A549 (cell line): ENCODE measurements around the gene HS6ST3. TPM values are rescaled to one million over a fixed set of nuclear protein-coding genes. Genes with fewer than 3 reads are reported as not detected.

Experiments used
- ATAC-seq, 2 experiments: fragments of 200-7000 bp in 1 of 2; fragments of >200 bp in 1 of 2; cut with Nextera tagmentation in 1 of 2; cut with Tn5 transposase in 1 of 2; 3 replicates each; pipeline versions ENCODE4 v1.8.0 to v1.9.1; 2018 to 2020; ENCODE audit warnings: mild to moderate bottlenecking in 1 of 2, moderate library complexity in 1 of 2
- CTCF ChIA-PET: fragments of 300-600 bp; sonication (Branson Sonifier 250); formaldehyde crosslinking; extraction: SDS; loops from one replicate; lab custom pipeline; 2021; ENCODE audit warnings: antibody characterized with exemption, inconsistent platforms; lab: Yijun Ruan, JAX
- POLR2A ChIA-PET: fragments of 350-600 bp; formaldehyde crosslinking; extraction: SDS; loops from one replicate; lab custom pipeline; 2021; ENCODE audit warnings: antibody characterized with exemption, inconsistent platforms; lab: Yijun Ruan, JAX
- DNase-seq, 2 experiments: peaks; one replicate each; pipeline versions ENCODE4 v3.0.0 to v3.0.0-alpha.2; 2011 to 2016; ENCODE audit warnings: low read depth in 1 of 2, low spot score in 1 of 2
- FAIRE-seq: peaks from 2 replicates; lab custom pipeline; 2011; peaks lifted over from hg19 to GRCh38; lab: Jason Lieb, UNC
- H3K27ac ChIP-seq, 2 experiments: fragments of >200 bp; sonication (Bioruptor Twin); formaldehyde crosslinking; 3 replicates each; pipeline ENCODE4 v1.5.1; 2016 to 2017
- H3K4me1 ChIP-seq: fragments of >200 bp; sonication (Bioruptor Twin); formaldehyde crosslinking; 3 replicates; pipeline ENCODE4 v1.6.1; 2016
- H3K4me2 ChIP-seq: fragments of >200 bp; sonication (Bioruptor Twin); formaldehyde crosslinking; 3 replicates; pipeline ENCODE4 v1.6.1; 2016
- H3K4me3 ChIP-seq: fragments of >200 bp; sonication (Bioruptor Twin); formaldehyde crosslinking; 3 replicates; pipeline ENCODE4 v1.5.1; 2016
- H3K9me3 ChIP-seq: fragments of >200 bp; sonication (Bioruptor Twin); formaldehyde crosslinking; 3 replicates; pipeline ENCODE4 v1.6.1; 2016
- EHF ChIP-seq: fragments of 250-450 bp; sonication (Bioruptor Pico); IDR thresholded peaks from 2 replicates; pipeline ENCODE4 v1.5.0; 2020; ENCODE audit warnings: mild to moderate bottlenecking
- ELK1 ChIP-seq: fragments of 150-350 bp; IDR thresholded peaks from 2 replicates; pipeline ENCODE4 v1.6.1; 2014; ENCODE audit warnings: low read depth, mild to moderate bottlenecking, low read length
- ESRRA ChIP-seq: fragments of 150-350 bp; IDR thresholded peaks from 2 replicates; pipeline ENCODE4 v1.6.1; 2014; ENCODE audit warnings: mild to moderate bottlenecking, low read length, borderline replicate concordance
- FOXS1 ChIP-seq: fragments of 250-450 bp; sonication (Bioruptor Pico); IDR thresholded peaks from 2 replicates; pipeline ENCODE4 v1.5.0; 2020; ENCODE audit warnings: mild to moderate bottlenecking, moderate library complexity
- HOXA7 ChIP-seq: fragments of 250-450 bp; sonication (Bioruptor Pico); IDR thresholded peaks from 2 replicates; pipeline ENCODE4 v1.5.0; 2020; ENCODE audit warnings: mild to moderate bottlenecking, moderate library complexity
- MAFK ChIP-seq: fragments of 450-650 bp; IDR thresholded peaks from 2 replicates; pipeline ENCODE4 v1.6.1; 2014; ENCODE audit not compliant: partially characterized antibody
- MAX ChIP-seq: IDR thresholded peaks from 2 replicates; pipeline ENCODE4 v1.6.1; 2012
- NR3C1 ChIP-seq: fragments of >200 bp; sonication (Bioruptor Twin); formaldehyde crosslinking; IDR thresholded peaks from 3 replicates; pipeline ENCODE4 v1.6.1; 2017
- PHF8 ChIP-seq: fragments of 200-600 bp; sonication (generic); IDR thresholded peaks from 2 replicates; pipeline ENCODE4 v1.6.1; 2016; ENCODE audit warnings: low read depth, mild to moderate bottlenecking, antibody characterized with exemption, moderate library complexity, borderline replicate concordance
- POLR2A ChIP-seq: IDR thresholded peaks from 2 replicates; pipeline ENCODE4 v1.6.1; 2012; ENCODE audit warnings: mild to moderate bottlenecking, low read length
- RNF2 ChIP-seq: fragments of 200-600 bp; sonication (generic); IDR thresholded peaks from 2 replicates; pipeline ENCODE4 v1.6.1; 2016; ENCODE audit warnings: low read depth, mild to moderate bottlenecking, antibody characterized with exemption, moderate library complexity, borderline replicate concordance
- WGBS: methylation state at CpG from one replicate; pipeline ENCODE4 v1.1.6; 2017; ENCODE audit errors: missing lambda C conversion rate; 5-methylcytosine and 5-hydroxymethylcytosine counted together
- polyA plus RNA-seq, 4 experiments: library from polyadenylated mRNA; depleted of rRNA in 3 of 4; stranded (reverse); fragments of >200 nt; fragmentation: RNase III in 1 of 4; extraction: RNeasy Plus Mini Kit Qiagen cat#74134 plus additional on column Dnase treatment in 1 of 4; gene quantifications; 2 replicates in 3 of 4; 3 replicates in 1 of 4; pipeline ENCODE4 v1.2.3, GENCODE V29; 2011 to 2017
- TF ChIP-seq, protein P1 (sequence below): fragments of >200 bp; sonication (Bioruptor Twin); formaldehyde crosslinking; IDR thresholded peaks from 3 replicates; pipeline ENCODE4 v1.5.1; 2016
- TF ChIP-seq, protein P2 (sequence below): fragments of >200 bp; sonication (Bioruptor Twin); formaldehyde crosslinking; IDR thresholded peaks from 2 replicates; pipeline ENCODE4 v1.6.1; 2016
- TF ChIP-seq, protein P3 (sequence below): IDR thresholded peaks from 2 replicates; pipeline ENCODE4 v1.6.1; 2012; ENCODE audit warnings: low read depth, borderline replicate concordance

The HS6ST3 gene
- polyA plus RNA-seq, 2 of the 4 experiments (the other 2 are of a cell fraction) = not detected

DNA sequence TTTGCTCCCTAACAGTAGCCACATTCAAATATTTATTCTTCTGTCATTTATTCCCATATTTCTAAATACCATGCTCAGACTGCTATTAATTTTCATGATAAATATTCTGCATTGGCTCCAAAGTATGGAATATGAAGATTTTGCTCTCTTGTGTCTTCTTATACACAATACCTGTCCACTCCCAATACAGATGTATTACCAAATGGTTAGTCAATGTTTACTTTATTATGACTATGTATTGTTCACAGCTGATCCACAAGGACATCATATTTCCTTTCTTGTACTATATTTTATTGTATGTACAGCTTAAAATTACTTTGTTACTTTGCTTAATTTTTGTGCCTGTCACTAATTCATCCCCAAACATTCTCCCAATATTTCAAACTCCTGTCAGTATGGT is 582.1 kb downstream of the HS6ST3 start (continued):
- TF ChIP-seq, protein P1, sequence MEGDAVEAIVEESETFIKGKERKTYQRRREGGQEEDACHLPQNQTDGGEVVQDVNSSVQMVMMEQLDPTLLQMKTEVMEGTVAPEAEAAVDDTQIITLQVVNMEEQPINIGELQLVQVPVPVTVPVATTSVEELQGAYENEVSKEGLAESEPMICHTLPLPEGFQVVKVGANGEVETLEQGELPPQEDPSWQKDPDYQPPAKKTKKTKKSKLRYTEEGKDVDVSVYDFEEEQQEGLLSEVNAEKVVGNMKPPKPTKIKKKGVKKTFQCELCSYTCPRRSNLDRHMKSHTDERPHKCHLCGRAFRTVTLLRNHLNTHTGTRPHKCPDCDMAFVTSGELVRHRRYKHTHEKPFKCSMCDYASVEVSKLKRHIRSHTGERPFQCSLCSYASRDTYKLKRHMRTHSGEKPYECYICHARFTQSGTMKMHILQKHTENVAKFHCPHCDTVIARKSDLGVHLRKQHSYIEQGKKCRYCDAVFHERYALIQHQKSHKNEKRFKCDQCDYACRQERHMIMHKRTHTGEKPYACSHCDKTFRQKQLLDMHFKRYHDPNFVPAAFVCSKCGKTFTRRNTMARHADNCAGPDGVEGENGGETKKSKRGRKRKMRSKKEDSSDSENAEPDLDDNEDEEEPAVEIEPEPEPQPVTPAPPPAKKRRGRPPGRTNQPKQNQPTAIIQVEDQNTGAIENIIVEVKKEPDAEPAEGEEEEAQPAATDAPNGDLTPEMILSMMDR = no peak
- TF ChIP-seq, all 56 proteins: peak for 0

GRCh38 chr13:96673825-96674224 is 583.9 kb downstream of the HS6ST3 start:
- TF ChIP-seq ELK1 = no peak
- TF ChIP-seq, protein P2, sequence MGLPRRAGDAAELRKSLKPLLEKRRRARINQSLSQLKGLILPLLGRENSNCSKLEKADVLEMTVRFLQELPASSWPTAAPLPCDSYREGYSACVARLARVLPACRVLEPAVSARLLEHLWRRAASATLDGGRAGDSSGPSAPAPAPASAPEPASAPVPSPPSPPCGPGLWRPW = no peak
- TF ChIP-seq FOXS1 (CRISPR knock-in tag) = no peak
- peak; percentile 35 for TF ChIP-seq MAFK
- no peak for TF ChIP-seq MAX
- no peak for TF ChIP-seq POLR2A
- TF ChIP-seq, all 56 proteins: peak for 1
- Histone ChIP-seq H3K4me2 (no peak overlapping the region), H3K4me1 (no peaks in the 10 kb centered on the region), H3K27ac (no peak overlapping the region), H3K4me3 (no peak overlapping the region), H3K9me3 (no peaks in the 10 kb centered on the region)
- ChIA-PET POLR2A (no interaction called here), CTCF (no interaction called here)
- no peak for ATAC-seq
- FAIRE-seq = no peak
- DNase-seq = no peak
- 12% methylated on average over 3 of the region's 3 CpGs for WGBS

- Histone ChIP-seq H3K9me3 (no peaks in the 10 kb centered on the region), H3K4me2 (no peak overlapping the region), H3K4me1 (no peaks in the 10 kb centered on the region), H3K4me3 (no peak overlapping the region)
- no peak for FAIRE-seq
- POLR2A ChIA-PET = no interaction called here
- TF ChIP-seq ESRRA = no peak
- TF ChIP-seq, protein P1 = no peak
- TF ChIP-seq, all 56 proteins: peak for 0
- DNase-seq (no peak), ATAC-seq (no peak)
- CTCF ChIA-PET = no interaction called here
- H3K27ac ChIP-seq = no peak overlapping the region
These were observed 587.1 kb downstream of the HS6ST3 start for GRCh38 chr13:96677029-96677428.

- WGBS = 0% methylated on average over 2 of the region's 2 CpGs
- POLR2A ChIA-PET = no interaction called here
- no peak overlapping the region for H3K4me3 ChIP-seq
- ATAC-seq (no peak), DNase-seq (no peak)
- TF ChIP-seq FOXS1 (CRISPR knock-in tag) (no peak), HOXA7 (CRISPR knock-in tag) (no peak), EHF (no peak), RNF2 (no peak), NR3C1 (no peak), PHF8 (no peak)
- TF ChIP-seq, protein P2 = no peak
- TF ChIP-seq, protein P3, sequence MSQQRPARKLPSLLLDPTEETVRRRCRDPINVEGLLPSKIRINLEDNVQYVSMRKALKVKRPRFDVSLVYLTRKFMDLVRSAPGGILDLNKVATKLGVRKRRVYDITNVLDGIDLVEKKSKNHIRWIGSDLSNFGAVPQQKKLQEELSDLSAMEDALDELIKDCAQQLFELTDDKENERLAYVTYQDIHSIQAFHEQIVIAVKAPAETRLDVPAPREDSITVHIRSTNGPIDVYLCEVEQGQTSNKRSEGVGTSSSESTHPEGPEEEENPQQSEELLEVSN = no peak
- TF ChIP-seq, all 56 proteins: peak for 0
- no peaks in the 10 kb centered on the region for H3K4me1 ChIP-seq
- no peak for FAIRE-seq
- no peak overlapping the region for H3K4me2 ChIP-seq
- CTCF ChIA-PET = no interaction called here
- H3K27ac ChIP-seq = no peak overlapping the region
- H3K9me3 ChIP-seq = no peaks in the 10 kb centered on the region
These were observed 588.9 kb downstream of the HS6ST3 start for GRCh38 chr13:96678801-96679200.
